Erythroblast (primary cell): Measurements from ENCODE around the gene CDHR1.
"Not testable (repeated sequence)": the region's sequence is repeated elsewhere in the genome, so short reads cannot be mapped to it uniquely, and the experiment has no call there.

Experiments used
- DNase-seq, 2 experiments: peaks; one replicate each; lab custom pipeline; 2025; lab: John Stamatoyannopoulos, UW
- GATA1 ChIP-seq: IDR thresholded peaks from 2 replicates; pipeline ENCODE4 v1.6.1; 2011; ENCODE audit warnings: low read depth, mild to moderate bottlenecking, control low read depth, low read length, moderate library complexity
- POLR2A ChIP-seq: IDR thresholded peaks from 2 replicates; pipeline ENCODE4 v1.6.1; 2011; ENCODE audit warnings: mild to moderate bottlenecking, low read length

The CDHR1 gene

DNA sequence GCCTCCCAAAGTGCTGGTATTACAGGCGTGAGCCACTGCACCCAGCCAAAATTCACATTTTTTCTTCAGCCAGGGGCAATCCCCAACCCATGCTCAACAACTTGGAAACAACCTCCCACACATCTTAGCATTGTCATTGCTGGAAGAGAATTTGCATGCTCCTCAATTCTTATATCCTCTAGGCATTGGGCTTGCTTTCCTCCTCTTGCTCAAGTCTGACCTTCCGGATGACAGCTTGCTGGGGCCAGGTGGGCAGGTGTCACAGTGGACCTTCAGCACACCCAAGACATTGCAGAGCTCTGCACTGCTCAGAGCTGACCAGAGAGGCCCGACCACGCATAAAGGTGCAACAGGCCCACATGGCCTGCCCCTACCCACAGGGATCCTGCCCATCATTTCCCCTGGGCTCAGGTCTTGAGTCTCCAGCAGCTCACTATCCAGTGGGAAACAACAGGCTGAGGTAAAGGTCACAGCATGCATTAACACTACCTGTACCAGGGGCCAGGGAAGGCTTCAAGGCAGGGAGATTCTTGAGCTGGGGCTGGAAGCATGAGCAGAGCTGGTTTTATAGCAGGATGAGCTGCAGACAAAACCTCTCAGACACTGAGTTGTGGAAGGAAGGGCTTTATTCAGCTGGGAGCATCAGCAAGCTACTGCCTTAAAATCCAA, 27.6 kb upstream of the CDHR1 start:
- TF ChIP-seq GATA1 (no peak), POLR2A (no peak)
- DNase-seq, result no peak

DNA sequence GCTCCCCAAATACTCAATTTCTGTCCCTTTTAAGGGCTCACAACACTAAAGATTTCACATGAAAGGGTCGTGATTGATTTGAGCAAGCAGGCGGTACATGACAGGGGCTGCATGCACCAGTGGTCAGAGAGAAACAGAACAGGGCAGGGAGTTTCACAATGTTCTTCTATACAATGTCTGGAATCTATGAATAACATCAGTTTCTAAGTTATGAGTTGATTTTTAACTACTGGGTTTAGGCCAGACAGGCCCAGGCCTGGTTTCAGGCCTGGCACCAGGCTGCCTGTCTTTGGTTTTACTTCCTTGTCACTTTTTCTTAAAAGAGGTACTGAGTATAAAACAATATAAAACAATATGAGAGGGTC, 27.1 kb upstream of the CDHR1 start:
- not testable (repeated sequence) for DNase-seq

DNA sequence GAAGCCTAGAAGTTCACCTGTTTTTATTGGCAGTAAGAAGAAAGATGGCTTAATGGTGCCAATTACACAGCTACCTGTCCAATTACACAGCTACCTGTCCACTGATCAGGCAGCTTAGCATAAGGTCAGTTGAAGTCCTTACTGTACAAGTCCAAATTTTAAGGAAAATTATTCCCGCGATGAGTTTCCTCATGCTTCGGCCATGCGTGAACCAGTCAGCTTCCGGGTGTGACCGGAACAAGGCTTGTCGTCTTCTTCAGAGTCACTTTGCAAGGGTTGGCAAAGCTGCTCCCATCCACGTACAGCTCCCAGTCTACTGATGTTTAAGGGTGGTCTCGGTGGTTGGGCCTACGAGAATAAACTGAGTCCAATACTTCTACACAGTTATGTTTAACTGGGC, 26.0 kb upstream of the CDHR1 start:
- DNase-seq, result not testable (repeated sequence)

DNA sequence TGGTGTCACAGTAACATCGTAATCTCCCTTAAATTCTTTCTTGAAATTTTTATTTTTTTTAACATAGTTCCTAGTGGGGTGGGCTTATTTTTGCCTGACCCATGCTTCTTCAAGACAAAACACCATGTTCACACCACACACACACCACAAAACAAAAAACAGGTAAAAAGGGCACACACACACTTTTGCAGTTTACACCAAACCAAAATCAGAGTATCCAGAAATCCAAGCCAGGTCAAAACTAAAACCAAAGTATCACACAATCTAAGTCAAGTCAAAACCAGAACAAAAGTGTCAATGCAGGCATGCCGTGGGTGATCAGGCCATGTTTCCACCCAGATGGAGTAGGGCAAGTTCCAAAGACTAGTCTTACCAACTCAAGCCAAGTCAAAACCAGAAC, 23.1 kb upstream of the CDHR1 start:
- not testable (repeated sequence) for DNase-seq

DNA sequence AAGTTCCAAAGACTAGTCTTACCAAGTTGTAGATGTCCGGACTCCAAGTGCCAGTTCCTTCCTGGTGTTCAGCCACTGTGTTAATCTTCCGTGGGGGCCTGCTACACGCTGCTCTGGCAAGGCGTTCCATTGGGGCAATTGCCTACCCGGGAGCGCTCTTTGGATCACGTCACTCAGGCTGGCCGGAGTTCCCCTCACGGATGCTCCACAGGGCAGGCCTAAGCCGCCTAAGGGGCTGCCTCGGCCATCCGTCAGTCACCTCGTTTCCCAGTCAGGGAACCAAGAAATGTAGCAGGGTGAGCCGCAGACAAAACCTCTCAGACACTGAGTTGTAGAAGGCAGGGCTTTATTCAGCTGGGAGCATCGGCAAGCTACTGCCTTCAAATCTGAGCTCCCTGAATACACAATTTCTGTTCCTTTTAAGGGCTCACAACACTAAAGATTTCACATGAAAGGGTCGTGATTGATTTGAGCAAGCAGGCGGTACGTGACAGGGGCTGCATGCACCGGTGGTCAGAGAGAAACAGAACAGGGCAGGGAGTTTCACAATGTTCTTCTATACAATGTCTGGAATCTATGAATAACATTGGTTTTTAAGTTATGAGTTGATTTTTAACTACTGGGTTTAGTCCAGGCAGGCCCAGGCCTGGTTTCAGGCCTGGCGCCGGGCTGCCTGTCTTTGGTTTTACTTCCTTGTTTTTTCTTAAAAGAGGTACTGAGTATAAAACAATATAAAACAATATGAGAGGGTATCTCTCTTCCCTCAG, 22.5 kb upstream of the CDHR1 start:
- not testable (repeated sequence) for DNase-seq

DNA sequence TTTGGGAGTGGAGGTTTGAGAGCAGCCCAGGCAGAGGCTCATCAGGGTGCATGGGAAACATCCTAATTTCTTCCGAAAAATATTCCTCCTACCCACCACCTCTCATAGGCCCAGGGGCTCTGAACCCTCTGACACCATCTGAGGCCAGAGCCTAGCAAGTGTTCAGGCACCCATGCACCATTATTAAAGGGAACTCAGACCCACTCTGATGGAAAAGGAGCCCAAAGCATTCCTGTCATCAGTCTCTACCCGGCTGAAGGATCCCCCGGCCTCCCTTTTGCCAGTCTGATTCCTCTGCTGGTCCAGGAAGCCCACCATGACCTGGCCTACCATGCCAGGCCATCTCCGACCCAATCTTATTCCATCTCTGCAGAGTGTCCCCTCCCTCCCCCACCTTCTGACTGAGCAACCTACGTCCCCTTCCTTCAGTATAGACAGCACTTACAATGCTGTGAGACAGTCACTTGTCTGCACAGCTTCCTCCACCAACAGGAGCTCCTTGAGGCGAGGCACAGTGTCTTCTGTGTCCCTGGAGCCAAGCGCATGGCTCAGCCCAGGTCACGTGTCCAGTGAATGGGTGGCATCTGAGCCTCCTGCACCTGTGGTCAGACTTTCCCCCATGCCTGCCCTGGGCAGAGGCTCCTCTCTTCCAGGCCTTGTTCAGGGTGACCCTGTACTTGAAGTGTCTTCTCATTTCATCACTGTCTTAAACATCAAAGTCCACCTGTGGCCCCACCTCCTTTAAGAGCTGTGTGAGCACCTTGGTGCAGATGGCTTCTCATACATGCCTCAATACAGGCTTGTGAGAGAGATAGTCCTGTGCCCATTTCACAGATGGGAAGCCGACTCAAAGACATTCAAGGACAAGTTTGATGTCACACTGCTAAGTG, 21.6 kb upstream of the CDHR1 start:
- DNase-seq, result no peak
- TF ChIP-seq POLR2A (no peak), GATA1 (no peak)

DNA sequence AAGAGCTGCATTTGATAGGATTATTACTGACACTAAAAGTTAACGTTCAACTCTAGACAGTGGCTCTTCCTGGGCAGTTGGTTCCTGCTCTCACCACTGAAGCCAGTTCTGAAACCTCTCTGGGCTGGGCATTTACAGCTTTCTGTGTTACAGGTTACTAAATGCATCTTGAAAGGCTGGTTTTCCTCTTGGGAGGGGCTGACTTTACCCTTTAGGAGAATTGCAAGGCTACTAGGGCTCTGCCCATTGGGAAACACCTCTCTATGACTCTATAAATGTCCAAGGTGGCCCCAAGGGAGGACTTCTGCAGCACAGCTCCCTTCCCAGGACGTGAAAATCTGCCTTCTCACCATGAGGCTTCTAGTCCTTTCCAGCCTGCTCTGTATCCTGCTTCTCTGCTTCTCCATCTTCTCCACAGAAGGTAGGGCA, 20.8 kb upstream of the CDHR1 start, which contains the start of gene GPR15LG:
TSS of gene GPR15LG (plus strand) at position 301 of the 429 bp plus-strand sequence. CDS start at position 352, 51 bp downstream.
- TF ChIP-seq GATA1 (no peak), POLR2A (no peak)
- DNase-seq, result no peak

DNA sequence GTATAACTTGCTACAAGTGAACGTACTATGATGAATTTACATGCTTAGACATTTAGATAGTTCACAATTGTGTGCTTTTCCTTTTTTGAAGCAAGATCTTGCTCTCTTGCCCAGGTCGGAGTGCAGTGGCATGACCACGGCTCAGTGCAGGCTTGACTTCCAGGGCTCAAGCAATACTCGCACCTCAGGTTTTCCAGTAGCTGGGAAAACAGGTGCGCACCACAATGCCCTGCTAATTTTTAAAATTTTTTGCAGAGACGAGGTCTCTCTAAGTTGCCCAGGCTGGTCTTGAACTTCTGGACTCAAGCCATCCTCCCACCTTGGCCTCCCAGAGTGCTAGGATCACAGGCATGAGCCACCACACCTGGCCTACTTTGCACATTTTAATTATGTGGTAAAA, 18.9 kb upstream of the CDHR1 start:
- DNase-seq, result no peak
- TF ChIP-seq POLR2A, result no peak
- TF ChIP-seq GATA1, result no peak

DNA sequence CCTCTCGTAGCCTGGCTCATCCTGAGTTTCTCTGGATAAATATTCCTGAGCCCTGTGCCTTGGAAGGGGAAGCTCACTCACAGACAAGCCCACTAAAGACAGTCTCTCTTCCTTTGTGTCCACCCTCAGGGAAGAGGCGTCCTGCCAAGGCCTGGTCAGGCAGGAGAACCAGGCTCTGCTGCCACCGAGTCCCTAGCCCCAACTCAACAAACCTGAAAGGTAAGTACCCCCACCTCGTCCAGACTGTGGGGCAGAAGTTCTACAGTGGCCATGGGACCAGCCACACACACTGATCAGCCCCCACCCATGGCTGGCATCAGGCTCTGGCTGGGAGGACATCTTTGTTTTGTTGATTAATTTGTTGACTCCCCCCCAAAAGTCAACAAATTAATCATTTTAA, 18.0 kb upstream of the CDHR1 start:
- TF ChIP-seq POLR2A, result no peak
- no peak for TF ChIP-seq GATA1

DNA sequence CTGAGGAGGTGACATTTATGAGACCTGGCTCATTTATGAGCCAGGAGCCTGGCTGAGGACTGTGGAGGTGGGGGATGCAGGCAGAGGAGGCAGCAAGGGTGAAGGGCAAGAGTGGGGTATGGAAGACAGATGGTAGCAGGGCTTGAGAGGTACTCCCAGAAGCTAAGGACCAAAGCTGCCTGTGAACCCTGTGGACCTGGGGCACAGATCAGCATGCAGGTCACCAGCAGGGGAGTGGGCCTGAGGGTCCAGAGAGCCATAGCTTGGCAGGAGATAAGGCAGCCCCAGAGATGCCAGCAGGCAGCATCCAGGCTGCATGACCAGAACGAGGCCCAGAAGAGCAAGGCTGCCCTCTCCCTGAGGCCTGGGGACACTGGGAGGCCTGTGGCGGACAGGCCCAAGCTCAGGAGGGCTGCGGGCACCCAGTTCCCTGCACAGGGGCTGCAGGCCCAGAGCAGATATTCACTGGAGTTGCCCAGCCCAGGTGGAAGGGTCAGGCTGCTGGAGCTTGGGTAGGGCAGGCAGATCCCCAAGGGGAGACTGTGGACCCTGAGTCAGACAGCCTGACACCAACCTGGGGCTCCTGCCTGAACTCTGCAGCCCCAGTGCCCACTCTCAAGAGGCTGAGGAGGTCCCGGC, 17.4 kb upstream of the CDHR1 start:
- no peak for DNase-seq
- TF ChIP-seq POLR2A (no peak), GATA1 (no peak)

More for the DNA sequence above, 18.0 kb upstream of the CDHR1 start:
- DNase-seq, result no peak

DNA sequence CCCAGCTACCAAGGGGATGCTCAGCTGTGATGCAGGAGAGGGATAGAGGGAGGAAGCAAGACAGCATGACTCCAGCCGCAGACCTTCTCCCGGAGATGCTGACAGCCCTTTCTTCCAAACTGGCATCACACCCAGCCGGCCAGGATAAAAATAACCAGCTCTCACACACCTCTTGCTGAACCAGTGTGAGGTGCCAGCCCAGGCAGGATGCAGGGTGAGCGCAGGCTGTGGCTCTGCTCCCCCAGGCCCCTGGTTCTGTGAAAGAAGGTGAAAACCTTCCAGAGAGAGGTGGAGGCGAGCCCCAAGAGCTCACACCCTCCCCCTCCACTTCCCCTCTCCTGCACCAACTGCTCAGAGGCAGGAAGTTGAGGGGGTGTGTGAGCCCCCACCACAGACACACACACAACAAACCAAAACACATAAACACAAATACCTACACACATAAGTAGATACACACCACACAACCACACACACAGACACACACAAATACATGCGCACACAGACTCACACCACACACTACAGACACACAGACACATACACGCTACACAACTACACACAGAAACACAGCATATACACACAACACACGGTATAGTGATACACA, 16.7 kb upstream of the CDHR1 start:
- no peak for DNase-seq
- TF ChIP-seq GATA1 (no peak), POLR2A (no peak)

DNA sequence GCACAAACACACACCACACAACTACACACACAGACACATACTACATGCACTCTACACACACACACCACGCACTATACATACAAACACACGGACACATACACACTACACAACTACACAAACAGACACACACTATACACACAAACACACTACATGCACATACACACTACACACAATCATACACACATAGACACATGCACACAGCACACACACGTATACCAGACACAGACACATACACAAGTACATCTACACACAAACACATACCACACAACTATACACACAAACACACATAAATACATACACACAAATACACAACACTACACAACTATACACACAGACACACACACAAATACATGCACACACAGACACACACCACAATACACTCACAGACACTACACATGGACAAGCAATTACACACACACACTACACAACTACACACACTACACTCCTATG, 16.2 kb upstream of the CDHR1 start:
- TF ChIP-seq GATA1 (no peak), POLR2A (no peak)
- peak; percentile 18 to 24 for DNase-seq

DNA sequence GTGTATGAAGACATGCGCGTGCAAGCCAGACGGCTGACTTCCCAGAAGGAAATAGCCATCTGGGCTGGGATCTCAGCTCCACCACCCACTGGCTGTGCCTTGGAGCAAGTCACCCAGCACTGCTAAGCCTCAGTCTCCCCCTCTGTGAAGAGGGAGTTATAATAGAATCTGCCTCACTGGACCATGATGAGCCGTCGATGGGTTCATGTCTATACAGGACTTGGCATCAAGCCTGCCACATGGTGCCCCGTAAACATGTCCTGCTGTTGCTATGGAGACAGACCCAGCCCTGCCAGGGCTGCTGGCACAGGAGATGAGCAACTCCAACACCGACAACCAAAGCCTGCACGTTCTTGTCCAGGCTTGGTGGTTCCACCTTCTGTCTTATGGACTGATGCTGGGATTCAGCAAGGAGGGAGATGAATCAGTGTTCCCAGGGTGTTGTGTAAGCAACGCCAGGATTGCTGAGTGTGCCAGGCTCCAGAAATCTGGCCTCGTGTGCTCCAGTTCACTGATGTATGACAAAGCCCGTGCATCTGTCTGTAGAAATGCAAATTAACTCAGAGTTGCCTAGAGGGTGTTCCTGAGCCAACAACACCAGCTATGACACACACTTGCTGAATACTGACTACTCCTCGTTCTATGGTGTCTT, 15.2 kb upstream of the CDHR1 start:
- no peak for DNase-seq
- TF ChIP-seq POLR2A, result no peak
- TF ChIP-seq GATA1, result no peak

DNA sequence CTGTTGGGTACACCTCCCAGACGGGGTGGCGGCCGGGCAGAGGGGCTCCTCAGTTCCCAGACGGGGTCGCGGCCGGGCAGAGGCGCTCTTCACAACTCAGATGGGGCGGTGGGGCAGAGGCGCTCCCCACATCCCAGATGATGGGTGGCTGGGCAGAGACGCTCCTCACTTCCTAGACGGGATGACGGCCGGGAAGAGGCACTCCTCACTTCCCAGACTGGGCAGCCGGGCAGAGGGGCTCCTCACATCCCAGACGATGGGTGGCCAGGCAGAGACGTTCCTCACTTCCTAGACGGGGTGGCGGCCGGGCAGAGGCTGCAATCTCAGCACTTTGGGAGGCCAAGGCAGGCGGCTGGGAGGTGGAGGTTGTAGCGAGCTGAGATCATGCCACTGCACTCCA, 14.0 kb upstream of the CDHR1 start:
- DNase-seq, result not testable (repeated sequence)
